Measurements from ENCODE around the gene ILK.
A peak's percentile ranks its signal among the peaks of the same experiment; 100 is the strongest.

Gene ILK

DNA sequence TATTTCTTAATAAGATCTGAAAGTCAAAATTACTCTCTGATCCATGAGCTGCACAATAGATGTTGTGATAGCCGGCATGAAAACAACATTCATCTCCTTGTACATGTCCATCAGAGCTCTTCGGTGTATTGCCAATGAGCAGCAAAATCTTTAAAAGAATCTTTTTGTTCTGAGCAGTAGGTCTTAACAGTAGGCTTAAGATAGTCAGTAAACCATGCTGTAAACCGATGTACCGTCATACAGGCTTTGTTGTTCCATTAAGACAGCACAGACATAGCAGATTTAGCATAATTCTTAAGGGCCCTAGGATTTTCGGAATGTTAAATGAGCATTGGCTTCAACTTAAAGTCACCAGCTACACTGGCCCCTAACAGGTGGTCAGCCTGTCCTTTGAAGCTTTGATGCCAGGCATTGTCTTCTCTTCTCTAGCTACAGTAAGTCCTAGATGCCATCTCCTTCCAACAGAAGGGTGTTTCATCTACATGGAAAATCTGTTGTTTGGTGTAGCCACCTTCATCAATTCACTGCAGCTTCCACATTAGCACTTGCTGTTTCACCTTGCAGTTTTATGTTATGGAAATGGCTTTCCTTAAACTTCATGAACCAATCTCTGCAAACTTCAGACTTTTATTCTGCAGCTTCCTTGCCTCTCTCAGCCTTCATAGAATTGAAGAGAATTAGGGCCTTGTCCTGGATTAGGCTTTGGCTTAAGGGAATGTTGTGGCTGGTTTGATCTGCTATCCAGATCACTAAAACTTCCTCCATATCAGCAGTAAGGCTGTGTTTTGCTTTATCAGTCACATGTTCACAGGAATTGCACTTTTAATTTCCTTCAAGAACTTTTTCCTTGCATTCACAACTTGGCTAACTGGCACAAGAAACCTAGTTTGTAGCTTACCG, 28.5 kb upstream of the ILK start:
- DNase-seq = no peak

DNA sequence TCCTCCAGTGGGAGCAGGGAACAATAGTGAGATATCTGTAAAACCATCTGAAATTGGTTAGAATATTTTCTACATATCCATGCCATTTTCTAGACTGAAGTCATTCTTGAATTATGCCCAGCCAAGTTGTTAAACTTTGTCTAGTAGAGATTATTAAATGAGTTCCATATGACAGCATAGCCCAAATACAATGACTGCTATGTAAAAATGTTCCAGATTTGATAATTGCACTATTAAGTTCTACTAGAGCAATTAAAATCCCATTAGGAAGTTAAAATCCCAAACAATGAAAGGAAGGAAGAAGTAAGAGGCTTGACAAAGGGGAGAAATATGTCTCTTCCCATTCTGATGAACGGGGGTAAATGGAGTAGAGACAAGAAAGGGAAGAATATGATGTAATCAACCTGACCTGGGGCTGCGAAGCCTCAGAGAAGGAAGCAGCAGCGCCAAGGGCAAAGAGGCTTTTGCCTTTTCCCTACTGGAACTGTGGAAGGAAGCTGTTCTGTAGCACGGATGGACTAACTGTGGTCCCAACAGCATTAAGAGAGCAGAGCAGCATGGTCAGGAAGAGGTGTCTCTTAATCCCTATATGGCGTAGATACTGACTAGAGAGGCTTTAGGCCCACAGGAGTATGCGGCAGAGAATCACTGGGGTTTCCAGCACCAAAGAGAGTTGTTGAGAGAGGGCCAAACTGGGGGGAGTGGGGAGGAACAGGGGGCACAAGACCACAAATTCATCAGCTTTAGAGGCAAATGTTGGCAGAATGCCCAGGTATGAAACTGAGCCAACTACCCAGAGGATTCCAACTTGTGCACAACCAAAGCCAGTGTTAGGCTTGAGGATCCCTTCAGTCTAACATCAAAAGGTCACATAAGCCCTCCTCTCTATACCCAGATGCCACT, 26.9 kb upstream of the ILK start:
- peak; percentile 34 for DNase-seq

DNA sequence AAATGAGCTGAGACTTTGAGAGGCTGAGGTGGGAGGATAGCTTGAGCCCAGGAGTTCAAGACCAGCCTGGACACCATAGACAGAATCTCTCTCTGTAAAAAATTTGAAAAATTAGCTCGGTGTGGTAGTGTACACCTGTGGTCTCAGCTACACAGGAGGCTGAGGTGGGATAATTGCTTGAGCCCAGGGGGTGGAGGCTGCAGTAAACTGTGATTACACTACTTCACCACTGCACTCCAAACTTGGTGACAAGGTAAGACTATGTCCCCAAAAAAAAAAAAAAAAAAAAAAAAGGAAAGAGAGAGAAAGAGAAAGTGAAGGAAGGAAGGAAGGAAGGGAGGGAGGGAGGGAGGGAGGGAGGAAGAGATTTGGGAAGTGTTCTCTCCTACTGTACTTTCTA, 25.4 kb upstream of the ILK start:
- no peak for DNase-seq

DNA sequence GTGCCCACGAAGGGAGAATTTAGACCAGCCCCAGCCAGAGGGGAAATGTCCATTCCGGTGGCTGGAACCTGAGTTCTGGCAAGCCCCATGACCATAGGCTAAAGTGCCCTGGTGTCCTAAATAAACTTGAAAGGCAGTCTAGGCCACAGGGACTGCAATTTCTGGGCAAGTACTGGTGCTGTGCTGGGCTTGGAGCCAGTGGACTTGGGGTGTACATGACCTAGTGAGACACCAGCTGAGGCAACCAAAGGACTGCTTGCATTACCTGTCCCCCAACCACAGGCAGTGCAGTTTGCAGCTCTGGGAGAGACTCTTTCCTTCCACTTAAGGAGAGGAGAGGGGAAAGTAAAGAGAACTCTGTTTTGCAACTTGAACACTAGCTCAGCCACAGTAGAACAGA, 23.9 kb upstream of the ILK start:
- DNase-seq = no peak

DNA sequence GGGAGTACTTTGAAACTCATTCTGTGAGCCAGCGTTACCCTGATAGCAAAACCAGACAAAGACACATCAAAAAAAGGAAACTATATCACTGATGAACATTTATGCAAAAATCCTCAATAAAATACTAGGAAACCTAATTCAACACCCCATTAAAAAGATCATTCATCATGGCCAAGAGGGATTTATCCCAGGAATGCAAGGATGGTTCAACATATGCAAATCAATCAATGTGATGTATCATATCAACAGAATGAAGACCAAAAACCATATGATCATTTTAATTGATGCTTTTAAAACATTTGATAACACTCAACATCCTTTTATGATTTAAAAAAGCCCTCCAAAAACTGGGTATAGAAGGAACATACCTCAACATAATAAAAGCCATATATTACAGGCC, 20.0 kb upstream of the ILK start:
- DNase-seq = no peak

DNA sequence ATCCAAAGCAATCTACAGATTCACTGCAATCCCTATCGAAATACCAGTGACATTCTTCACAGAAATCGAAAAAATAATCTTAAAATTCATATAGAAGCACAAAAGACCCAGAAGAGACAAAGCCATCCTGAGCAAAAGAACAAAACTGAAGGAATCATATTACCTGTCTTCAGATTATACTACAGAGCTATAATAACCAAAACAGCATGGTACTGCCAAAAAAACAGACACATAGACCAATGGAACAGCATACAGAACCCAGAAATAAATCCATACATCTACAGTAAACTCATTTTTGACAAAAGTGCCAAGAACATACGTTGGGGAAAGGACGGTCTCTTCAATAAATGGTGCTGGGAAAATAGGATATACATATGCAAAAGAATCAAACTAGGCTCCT, 19.0 kb upstream of the ILK start:
- DNase-seq = no peak

DNA sequence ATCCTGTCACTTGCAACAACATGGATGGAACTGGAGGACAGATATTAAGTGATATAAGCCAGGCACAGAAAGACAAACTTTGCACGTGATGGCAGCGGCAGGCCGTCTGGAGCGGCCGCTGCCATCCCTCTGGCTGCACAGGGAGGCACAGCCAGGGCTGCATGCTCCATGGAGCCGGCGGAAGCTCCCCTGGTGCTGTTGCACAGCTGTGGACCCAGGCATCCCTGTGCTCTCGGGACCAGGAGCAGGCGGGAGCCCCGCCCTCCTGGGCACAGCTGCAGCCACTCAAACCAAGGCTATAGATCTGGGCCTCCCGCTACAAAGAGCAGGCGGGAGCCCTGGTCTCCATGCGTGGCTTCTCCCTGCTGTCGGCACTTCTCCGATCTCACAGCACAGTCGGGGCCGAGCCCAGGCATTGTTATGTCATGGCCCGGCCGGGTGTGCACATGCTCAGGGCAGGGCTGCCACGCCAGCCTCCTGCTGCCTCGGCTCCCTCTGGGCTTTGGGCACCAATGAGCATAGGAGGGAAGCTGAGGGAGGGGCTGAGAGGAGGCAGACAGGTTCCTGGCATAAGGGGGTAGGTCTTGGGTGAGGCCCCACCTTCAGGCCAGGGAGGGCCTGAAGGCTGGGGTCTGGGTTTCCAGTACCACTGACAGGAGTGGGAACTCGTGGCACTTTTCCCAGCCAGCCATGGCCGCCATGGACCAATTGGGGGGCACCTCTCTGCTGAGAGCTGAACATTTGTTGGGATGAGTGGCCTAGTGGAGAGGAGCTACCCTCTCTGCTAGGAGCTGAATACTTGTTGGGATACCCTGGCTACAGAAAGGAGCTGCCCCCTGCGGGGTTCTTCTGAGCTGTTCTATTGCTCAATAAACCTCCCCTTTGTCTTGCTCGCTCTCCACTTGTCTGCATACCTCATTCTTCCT, 16.9 kb upstream of the ILK start:
- DNase-seq = no peak

DNA sequence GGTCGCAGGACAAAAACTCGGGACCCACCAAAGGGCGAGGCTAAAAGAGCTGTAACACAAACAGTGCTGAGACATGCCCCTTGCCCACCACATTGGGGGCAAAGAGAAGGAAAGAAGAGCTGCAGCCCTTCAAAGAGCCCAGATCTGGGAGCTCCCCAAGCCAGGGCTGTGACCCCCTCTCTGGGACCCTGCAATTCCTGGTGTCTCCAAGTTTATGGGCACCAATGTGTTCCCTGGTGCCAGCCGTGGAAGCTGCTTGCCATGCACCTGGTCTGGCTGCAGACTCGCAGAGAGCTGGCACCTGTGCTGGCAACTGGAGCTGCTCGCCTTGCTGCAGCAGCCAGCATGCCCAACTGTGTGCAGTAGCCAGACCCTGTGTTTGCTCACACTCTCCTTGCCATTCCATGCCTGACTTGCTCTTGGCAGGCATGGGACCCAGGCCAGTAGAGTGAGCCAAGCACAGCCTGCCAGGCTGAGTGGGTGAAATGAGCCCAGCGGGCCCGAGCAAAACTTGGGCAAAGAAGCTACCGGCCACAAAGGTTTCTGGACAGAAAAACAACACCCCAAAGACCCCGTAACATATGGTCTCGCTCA, 16.1 kb upstream of the ILK start:
- DNase-seq = no peak

DNA sequence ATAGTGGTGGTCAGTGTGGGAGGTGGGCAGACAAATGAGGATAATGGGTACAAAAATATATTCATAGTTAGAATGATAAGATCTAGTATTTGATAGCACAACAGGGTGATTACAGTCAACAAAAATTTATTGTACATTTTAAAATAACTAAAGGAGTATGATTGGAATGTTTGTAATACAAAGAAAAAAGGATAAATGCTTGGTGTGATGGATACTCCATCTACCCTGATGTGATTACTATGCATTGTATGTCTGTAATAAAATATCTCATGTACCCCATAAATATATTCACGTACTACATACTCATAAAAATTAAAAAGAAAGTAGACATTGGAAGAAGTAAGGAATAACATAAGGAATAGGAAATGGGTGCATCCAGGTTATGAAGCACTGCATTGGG, 15.6 kb upstream of the ILK start:
- DNase-seq = no peak

DNA sequence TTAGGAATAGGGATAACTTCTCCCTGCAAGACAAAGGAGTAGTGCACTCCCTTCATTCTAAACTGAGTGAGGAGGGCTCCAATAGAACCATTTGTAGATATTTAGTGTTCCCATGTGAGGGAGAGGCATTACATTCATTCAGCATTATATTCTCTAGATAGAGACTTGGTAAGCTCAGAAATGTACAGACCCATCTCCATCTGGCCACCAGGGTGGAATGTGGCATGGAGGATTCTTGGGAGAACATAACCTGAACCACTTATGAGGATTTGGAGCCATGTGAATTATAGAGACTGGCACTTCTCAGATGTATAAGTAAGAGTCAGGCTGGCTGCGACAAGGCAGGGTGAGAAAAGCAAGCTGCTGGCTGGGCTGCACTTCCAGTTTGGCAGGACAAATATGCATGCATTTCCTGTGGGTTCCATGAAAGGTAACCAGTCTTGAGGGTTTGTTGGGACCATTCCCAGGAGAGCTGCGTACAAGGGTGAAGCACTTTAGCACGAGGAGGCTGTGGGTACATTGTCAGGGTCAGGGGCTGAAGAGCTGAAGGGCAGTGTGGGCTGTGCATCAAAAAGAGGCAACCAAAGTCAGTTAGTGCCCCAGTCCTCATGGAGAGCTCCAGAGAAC, 9.3 kb upstream of the ILK start:
- DNase-seq = no peak

DNA sequence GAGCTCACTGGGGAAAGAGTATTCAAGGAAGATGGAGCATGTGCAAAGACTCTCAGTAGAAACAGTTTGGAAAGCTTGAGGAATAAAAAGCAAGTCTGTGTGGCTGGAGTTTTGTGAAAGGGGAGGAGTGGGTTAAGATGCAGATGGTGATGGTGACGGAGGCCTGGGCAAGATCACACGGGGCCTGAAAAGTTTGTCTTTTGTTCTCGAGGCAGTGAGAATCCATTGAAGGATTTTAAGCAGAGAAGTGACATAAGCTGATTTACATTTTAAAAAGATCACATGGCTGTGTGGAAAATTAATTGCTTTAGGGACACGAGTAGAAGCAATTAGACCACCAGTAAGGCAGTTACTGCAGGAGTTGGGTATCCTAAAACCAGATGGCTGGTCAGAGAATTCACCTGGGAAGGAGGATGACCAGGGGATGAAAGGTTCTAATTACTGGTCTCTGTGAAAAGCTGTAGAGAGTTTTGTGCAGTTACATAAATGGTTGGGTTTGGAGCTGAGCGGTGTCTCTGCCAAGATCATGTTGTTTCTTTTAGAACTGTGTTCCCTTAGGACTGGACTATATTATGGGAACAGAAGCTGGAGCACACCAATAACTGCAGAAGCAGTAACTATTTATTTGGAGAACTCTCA, 7.2 kb upstream of the ILK start:
- no peak for DNase-seq

DNA sequence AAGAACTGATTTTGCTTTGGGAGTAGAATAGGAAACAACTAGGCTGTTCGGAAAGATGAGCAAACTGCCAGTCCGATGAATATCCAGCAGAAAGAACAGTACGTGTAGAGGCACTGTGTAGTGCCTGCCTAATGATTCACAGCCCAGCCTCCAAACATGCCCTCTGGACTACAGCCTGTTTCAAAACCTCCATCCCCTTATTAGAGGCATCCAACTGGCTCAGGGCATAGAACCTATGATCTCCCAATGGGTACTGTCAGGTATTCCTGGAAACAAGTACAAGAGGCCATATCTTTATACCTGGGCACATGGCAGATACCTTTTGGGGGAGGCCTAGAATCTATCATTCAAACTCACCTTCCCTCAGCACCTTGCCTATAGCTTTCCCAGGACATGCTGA, 5.0 kb upstream of the ILK start:
- no peak for DNase-seq

DNA sequence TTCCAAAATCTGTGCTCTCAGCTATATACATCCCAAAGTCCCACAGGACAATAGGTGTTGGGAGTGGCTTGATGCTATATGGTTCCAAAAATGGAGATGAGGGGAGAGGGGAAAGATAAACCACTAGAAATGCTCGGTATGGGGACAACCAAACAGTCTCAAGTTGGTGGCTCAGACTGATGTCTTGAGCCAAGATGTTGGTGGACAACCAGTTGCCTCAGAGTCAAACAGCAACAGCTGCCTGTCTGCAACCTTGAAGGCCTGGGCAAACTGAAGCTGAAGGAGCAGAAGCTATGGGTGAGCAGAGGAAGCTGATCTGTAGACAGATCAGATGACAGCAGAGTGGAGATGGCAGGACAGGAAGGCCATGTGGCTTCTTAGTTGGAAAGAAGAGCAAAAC, 4.1 kb upstream of the ILK start:
- DNase-seq = no peak

DNA sequence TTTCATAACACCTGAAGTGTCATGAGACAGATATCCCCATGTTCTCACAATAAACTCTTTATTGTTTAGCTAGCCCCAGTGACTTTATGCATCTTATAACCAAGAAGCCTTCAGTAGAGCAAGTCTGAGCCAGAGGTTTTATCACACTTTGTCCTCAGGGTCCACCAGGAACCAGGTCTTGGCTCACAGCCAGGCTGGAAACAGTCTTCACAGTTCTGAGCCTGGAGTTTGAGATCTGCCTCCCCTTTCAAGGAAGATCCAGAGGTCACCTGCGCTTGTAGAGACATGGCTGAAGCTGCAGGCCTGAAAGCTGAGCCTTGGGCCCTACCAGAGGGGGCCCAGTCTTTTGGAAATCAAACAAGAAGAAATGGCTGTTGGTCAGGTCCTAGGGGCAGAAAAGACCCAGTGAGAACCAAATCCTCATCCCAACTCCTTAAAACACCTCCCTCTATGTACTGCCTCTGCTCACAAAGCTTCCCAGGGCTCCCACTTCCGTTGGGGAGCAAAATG, 3.6 kb upstream of the ILK start:
- no peak for DNase-seq

DNA sequence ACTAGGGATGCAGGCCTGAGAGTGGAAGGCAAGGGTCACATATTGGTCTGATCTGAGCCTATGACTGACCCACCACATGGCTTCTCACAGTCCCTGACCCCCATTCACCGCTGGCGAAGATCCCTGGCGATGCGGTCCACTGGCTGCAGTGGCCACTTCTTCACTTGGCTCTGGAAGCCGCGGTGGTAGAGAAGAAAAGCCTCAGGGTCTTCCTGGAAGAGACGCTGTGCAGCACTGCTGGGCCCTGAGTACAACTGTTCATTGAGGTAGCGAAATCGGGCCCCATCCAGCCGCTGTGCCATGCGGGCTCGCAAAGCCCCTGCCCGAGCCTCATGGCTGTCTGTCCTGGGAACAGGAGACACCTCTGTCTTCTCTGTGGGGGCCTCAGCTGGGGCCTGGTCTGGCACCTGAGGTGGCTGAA, 2.5 kb upstream of the ILK start:
- no peak for DNase-seq

DNA sequence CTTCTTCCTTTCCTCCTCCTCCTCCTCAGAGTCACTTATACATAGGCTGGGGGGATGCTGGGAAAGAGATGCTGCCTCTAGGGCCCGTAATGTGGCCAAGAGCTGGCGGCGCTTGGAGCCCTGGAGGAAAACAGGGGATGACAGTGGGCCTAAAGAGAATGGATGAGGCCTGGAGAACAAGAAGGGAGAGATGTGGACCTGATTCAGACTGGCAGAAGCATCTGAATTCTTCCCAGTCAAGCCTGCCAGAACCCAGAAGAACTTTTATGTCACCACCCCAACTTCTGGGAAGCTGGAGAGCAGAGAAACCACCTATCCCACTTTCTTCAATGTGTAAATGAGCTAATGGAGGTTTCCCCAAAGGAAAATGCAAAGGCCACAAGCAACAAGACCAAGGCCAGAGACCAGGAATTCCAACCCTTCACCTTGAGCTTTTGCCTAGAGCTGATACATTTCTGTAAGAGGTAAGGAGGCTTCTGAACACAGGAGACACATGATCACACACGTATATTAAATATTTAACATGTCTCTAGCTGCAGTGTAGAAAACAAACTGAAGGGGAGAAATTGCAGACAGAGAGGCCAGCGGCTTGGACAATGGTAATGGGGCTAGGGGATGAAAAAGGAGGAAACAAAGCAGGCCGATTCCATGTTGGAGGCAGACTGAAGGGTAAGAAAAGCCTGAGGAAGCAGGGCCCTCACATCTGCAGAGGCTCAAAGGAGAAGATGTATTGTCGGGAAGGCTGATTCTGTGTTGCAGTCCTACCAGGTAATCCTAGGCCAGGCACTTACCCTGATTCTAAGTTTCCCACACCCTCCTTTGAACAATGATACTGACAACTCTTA, 1.3 kb upstream of the ILK start:
- DNase-seq = no peak

DNA sequence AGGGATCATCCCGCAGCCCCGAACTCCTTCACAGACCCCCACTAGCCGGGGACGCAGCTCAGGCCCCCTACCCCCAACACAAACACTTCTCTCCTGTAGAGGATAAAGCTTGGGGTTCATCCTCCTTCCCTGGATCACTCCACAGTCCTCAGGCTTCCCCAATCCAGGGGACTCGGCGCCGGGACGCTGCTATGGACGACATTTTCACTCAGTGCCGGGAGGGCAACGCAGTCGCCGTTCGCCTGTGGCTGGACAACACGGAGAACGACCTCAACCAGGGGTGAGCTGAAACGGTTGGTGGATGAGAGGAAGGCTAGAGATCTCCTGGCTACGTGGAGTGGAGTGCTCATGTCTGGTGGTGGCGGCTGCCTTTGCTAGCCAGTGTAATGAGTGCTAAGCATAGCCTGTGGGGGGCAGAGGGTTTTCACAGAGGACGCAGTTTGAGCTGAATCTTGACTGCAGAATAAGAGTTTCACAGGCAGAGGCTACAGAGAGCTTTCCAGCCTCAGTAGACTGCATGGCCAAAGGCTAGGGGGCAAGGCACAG, 580 bp downstream of the ILK start:
- DNase-seq = peak; percentile 25

DNA sequence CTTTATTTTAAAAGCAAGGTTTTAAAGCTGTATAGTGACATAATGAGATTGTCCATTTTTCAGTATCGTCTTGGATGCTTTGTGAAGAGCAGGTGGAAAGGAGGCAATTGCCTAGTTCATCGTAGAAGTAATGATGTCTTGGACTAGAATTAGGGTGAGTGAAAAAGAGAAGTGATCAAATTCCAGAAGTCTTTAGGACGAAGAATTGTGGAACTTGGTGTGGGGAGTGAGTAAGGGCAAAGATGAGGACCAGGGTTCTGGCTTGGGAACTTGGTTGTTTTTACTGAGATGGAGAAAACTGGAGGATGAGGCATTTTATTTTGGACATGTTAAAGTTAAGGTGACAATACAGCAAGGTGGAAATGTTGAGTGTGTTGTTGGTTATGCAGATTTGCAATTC, 1.2 kb downstream of the ILK start:
- DNase-seq = no peak

DNA sequence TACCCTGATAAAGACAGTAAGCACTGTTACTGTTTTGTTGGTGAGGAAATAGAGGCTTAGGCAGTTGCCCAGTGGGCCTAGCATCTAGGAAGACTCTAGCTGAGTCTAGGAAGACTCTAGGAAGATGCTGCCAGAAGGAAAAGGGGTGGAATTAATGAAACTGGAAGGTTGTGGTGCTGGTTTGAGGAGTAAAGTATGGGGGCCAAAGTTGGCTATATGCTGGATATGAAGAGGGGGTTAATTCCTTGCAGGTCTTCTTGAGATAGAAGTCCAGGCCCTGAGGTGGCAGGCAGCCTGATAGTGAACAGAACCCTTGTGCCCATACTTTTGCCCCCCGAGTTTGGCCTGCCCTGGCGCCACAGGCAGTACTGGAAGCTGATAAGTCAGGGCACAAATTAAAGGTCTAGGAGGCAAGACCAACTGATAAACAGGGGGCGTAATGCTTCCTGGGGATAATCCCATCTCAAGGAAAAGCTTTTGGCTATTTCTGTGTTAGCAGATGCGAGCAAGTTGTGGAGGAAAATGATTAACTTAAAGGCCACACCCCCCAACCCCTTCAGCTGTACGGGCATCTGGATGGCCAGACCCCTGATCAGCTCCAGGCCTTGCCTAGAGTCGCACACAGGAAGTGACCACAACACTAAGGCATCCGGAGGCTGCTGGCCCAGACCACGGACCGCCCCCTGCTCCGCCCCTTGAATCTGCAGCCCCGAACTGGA, 3.1 kb downstream of the ILK start:
- peak; percentile 25 for DNase-seq

All from COR-L47 (cell line).